IMR-90 (cell line): ENCODE data around the gene MBOAT1. TPM values are rescaled to one million over a fixed set of nuclear protein-coding genes. Genes with fewer than 3 reads are reported as not detected.

Experiments
- ATAC-seq: fragments of 200-7000 bp; cut with Tn5 transposase; 2 replicates; pipeline ENCODE4 v1.9.1; 2020; ENCODE audit warnings: low read depth, mild to moderate bottlenecking, moderate library complexity
- BruUV-seq: library from RNA; stranded (reverse); fragments of 400-500 nt; replicated peaks from 2 replicates; lab custom pipeline; 2021; lab: Mats Ljungman, UMichigan
- CTCF ChIA-PET: fragments of 300-600 bp; formaldehyde crosslinking; extraction: SDS; loops from one replicate; lab custom pipeline; 2021; ENCODE audit warnings: antibody characterized with exemption; lab: Yijun Ruan, JAX
- POLR2A ChIA-PET: fragments of 300-600 bp; sonication (Branson Sonifier 250); formaldehyde crosslinking; loops from one replicate; lab custom pipeline; 2022; ENCODE audit warnings: antibody characterized with exemption; ENCODE audit not compliant: unreplicated experiment; lab: Charles Lee
- DNase-seq: peaks from one replicate; pipeline ENCODE4 v3.0.0; 2013
- H2AFZ ChIP-seq: replicated peaks from 2 replicates; pipeline ENCODE3; 2013; ENCODE audit warnings: low read length, mild to moderate bottlenecking; ENCODE audit not compliant: poor library complexity
- H2AK5ac ChIP-seq: 2 replicates; pipeline ENCODE4 v1.6.1; 2013; ENCODE audit warnings: low read depth, low read length, inconsistent platforms
- H2AK9ac ChIP-seq: replicated peaks from 2 replicates; pipeline ENCODE3; 2013; ENCODE audit warnings: mild to moderate bottlenecking, low read depth, low read length, moderate library complexity; ENCODE audit not compliant: poor library complexity
- H2BK120ac ChIP-seq: 2 replicates; pipeline ENCODE4 v1.6.1; 2013; ENCODE audit warnings: low read depth, low read length, inconsistent platforms
- H2BK15ac ChIP-seq: 3 replicates; pipeline ENCODE4 v1.6.1; 2013; ENCODE audit warnings: low read depth, low read length, inconsistent platforms
- H2BK20ac ChIP-seq: 2 replicates; pipeline ENCODE4 v1.6.1; 2013; ENCODE audit warnings: low read depth, mild to moderate bottlenecking, inconsistent platforms, low read length, moderate library complexity
- H2BK5ac ChIP-seq: 2 replicates; pipeline ENCODE4 v1.6.1; 2013; ENCODE audit warnings: mild to moderate bottlenecking, low read depth, low read length, inconsistent platforms; ENCODE audit not compliant: poor library complexity, severe bottlenecking
- H3K14ac ChIP-seq: replicated peaks from 2 replicates; pipeline ENCODE4 v1.6.1; 2013; ENCODE audit warnings: low read depth, low read length, inconsistent platforms
- H3K18ac ChIP-seq: 2 replicates; pipeline ENCODE4 v1.6.1; 2013; ENCODE audit warnings: low read depth, low read length, control low read depth
- H3K23ac ChIP-seq: 2 replicates; pipeline ENCODE4 v1.6.1; 2013; ENCODE audit warnings: low read depth, low read length, inconsistent platforms
- H3K27ac ChIP-seq: 2 replicates; pipeline ENCODE4 v1.5.1; 2013; ENCODE audit warnings: mild to moderate bottlenecking, control low read depth, low read length; ENCODE audit not compliant: insufficient read depth
- H3K27me3 ChIP-seq: 2 replicates; pipeline ENCODE4 v1.6.1; 2013; ENCODE audit warnings: low read length; ENCODE audit not compliant: control insufficient read depth, insufficient read depth
- H3K36me3 ChIP-seq: 2 replicates; pipeline ENCODE4 v1.6.1; 2013; ENCODE audit warnings: low read length, mixed read lengths; ENCODE audit not compliant: control insufficient read depth, insufficient read depth
- H3K4ac ChIP-seq: 2 replicates; pipeline ENCODE4 v1.6.1; 2013; ENCODE audit warnings: low read depth, low read length, inconsistent platforms
- H3K4me1 ChIP-seq: 2 replicates; pipeline ENCODE4 v1.6.1; 2013; ENCODE audit warnings: low read length, mixed read lengths; ENCODE audit not compliant: control insufficient read depth, insufficient read depth
- H3K4me2 ChIP-seq: 2 replicates; pipeline ENCODE4 v1.6.1; 2013; ENCODE audit warnings: low read depth, mild to moderate bottlenecking, control low read depth, low read length, moderate library complexity
- H3K4me3 ChIP-seq: 2 replicates; pipeline ENCODE4 v1.5.1; 2013; ENCODE audit warnings: low read depth, mild to moderate bottlenecking, control low read depth, low read length, moderate library complexity; ENCODE audit not compliant: insufficient read depth
- H3K56ac ChIP-seq: 2 replicates; pipeline ENCODE4 v1.6.1; 2013; ENCODE audit warnings: low read length, inconsistent platforms; ENCODE audit not compliant: insufficient read depth; ENCODE audit errors: extremely low read depth
- H3K79me1 ChIP-seq, 2 experiments: 2 replicates each; pipeline ENCODE4 v1.6.1; 2013; ENCODE audit warnings: low read length in 2 of 2, inconsistent platforms in 1 of 2, low read depth in 1 of 2
- H3K9ac ChIP-seq: 2 replicates; pipeline ENCODE4 v1.6.1; 2013; ENCODE audit warnings: low read depth, low read length, control low read depth
- H3K9me1 ChIP-seq: 2 replicates; pipeline ENCODE4 v1.6.1; 2013; ENCODE audit warnings: low read length, inconsistent platforms; ENCODE audit not compliant: insufficient read depth
- H3K9me3 ChIP-seq: 2 replicates; pipeline ENCODE4 v1.6.1; 2013; ENCODE audit warnings: low read length; ENCODE audit not compliant: control insufficient read depth, insufficient read depth
- H4K20me1 ChIP-seq: 2 replicates; pipeline ENCODE4 v1.6.1; 2013; ENCODE audit warnings: low read length, inconsistent platforms; ENCODE audit not compliant: insufficient read depth
- H4K5ac ChIP-seq: 2 replicates; pipeline ENCODE4 v1.6.1; 2013; ENCODE audit warnings: mild to moderate bottlenecking, low read depth, low read length, control low read depth
- H4K8ac ChIP-seq, 2 experiments: 2 replicates each; pipeline ENCODE4 v1.6.1; 2013; ENCODE audit warnings: low read depth in 2 of 2, low read length in 2 of 2, control low read depth in 1 of 2, inconsistent platforms in 1 of 2
- H4K91ac ChIP-seq: 2 replicates; pipeline ENCODE4 v1.6.1; 2013; ENCODE audit warnings: low read depth, low read length, inconsistent platforms; ENCODE audit not compliant: insufficient read depth
- BHLHE40 ChIP-seq: fragments of 150-350 bp; IDR thresholded peaks from 2 replicates; pipeline ENCODE4 v1.6.1; 2016; ENCODE audit warnings: mild to moderate bottlenecking, low read depth, low read length
- CHD1 ChIP-seq: IDR thresholded peaks from 2 replicates; pipeline ENCODE4 v1.6.1; 2012; ENCODE audit warnings: low read depth, low read length, improper control_type of control experiment
- CTCF ChIP-seq: conservative IDR thresholded peaks from 2 replicates; pipeline ENCODE4 v1.5.1; 2012; ENCODE audit warnings: mild to moderate bottlenecking, low read depth, low read length, improper control_type of control experiment
- ELK1 ChIP-seq: fragments of 150-350 bp; IDR thresholded peaks from 2 replicates; pipeline ENCODE4 v1.6.1; 2016; ENCODE audit warnings: low read depth, mild to moderate bottlenecking, low read length, moderate library complexity, borderline replicate concordance
- MAFK ChIP-seq: IDR thresholded peaks from 2 replicates; pipeline ENCODE4 v1.6.1; 2012; ENCODE audit warnings: low read depth, low read length, improper control_type of control experiment
- WGBS, 2 experiments: methylation state at CpG; one replicate each; pipeline versions ENCODE4 v1.1.5 to v1.1.7; 2013; ENCODE audit warnings: missing lambda C conversion rate in 2 of 2; ENCODE audit not compliant: insufficient read length in 1 of 2; ENCODE audit errors: extremely low coverage in 2 of 2; 5-methylcytosine and 5-hydroxymethylcytosine counted together
- dilution Hi-C: fragments of 300-500 bp; cut with HindIII; formaldehyde crosslinking; loops from one replicate; pipeline ENCODE4 v1.14.3; 2018; ENCODE audit warnings: low sequenced_read_pairs; ENCODE audit not compliant: unreplicated experiment
- in situ Hi-C: fragments of 300-500 bp; cut with MboI; formaldehyde crosslinking; loops from 3 replicates; pipeline ENCODE4 v1.14.3; 2019; ENCODE audit warnings: low sequenced_read_pairs, inconsistent platforms, mixed read lengths
- intact Hi-C: fragments of 100-400 bp; cut with micrococcal nuclease; formaldehyde crosslinking; loops from 2 replicates; pipeline ENCODE4 v1.10.0; 2022
- polyA plus RNA-seq, 3 experiments: library from polyadenylated mRNA; depleted of rRNA; stranded (reverse); fragments of >200 nt; gene quantifications; 2 replicates each; pipeline ENCODE4 v1.2.3, GENCODE V29; 2012; ENCODE audit warnings: low replicate concordance in 1 of 3
- total RNA-seq: library from RNA; depleted of rRNA; stranded (reverse); fragments of >200 nt; gene quantifications from 2 replicates; pipeline ENCODE4 v1.2.3, GENCODE V29; 2012

Gene MBOAT1
- total and polyA plus RNA-seq, 2 of the 4 experiments (the other 2 are of a cell fraction) = 1.6 to 4.7 TPM

- H3K18ac ChIP-seq = no peak overlapping the region
- no peak for DNase-seq
- CTCF ChIA-PET = no interaction called here
These were observed 28.6 kb downstream of the MBOAT1 start for GRCh38 chr6:20183706-20184105.

More at GRCh38 chr6:20183706-20184105, 28.6 kb downstream of the MBOAT1 start:
- POLR2A ChIA-PET = no interaction called here
- Histone ChIP-seq H2BK5ac (no peak overlapping the region), H3K9ac (no peak overlapping the region), H3K4me1 (no peaks in the 10 kb centered on the region), H3K9me1 (peaks cover 7% of the 10 kb centered on the region), H3K27me3 (no peaks in the 10 kb centered on the region), H3K27ac (no peak overlapping the region), H4K91ac (no peak overlapping the region), H3K4me2 (no peak overlapping the region), H3K79me1 (no peaks in the 10 kb centered on the region; a peak in 2 of 4 replicates), H3K56ac (no peak overlapping the region), H2AFZ (no peak overlapping the region), H3K36me3 (no peaks in the 10 kb centered on the region), H2AK9ac (no peak overlapping the region), H2BK20ac (no peak overlapping the region), H4K20me1 (no peaks in the 10 kb centered on the region), H3K14ac (no peak overlapping the region), H2BK15ac (no peak overlapping the region), H3K4me3 (no peak overlapping the region), H4K5ac (no peak overlapping the region), H4K8ac (no peak overlapping the region), H3K23ac (no peak overlapping the region), H3K9me3 (no peaks in the 10 kb centered on the region), H2AK5ac (no peak overlapping the region), H2BK120ac (no peak overlapping the region), H3K4ac (no peak overlapping the region)
- ATAC-seq = no peak
- in situ Hi-C loops = no loop called here
- no TSS peak for BruUV-seq
- intact Hi-C loops = no loop called here
- WGBS, 2 experiments = no CpG with 5 or more reads among the region's 3 CpGs
- dilution Hi-C loops = no loop called here
- TF ChIP-seq ELK1 (no peak), CTCF (no peak), BHLHE40 (no peak), CHD1 (no peak), MAFK (no peak)
